A172 (cell line): ENCODE data around the gene SCNN1B. TPM values are rescaled to one million over a fixed set of nuclear protein-coding genes. Genes with fewer than 3 reads are reported as not detected.

ENCODE experiments used
- DNase-seq: peaks from one replicate; pipeline ENCODE4 v3.0.0-alpha.2; 2015; ENCODE audit warnings: low spot score
- total RNA-seq: library from RNA; depleted of rRNA; stranded (reverse); fragments of >200 nt; shearing (Covaris generic); gene quantifications from 2 replicates; pipeline ENCODE4 v1.2.3, GENCODE V29; 2014

SCNN1B gene
- total RNA-seq, 1 experiment from 2014 or later: not detected

DNA sequence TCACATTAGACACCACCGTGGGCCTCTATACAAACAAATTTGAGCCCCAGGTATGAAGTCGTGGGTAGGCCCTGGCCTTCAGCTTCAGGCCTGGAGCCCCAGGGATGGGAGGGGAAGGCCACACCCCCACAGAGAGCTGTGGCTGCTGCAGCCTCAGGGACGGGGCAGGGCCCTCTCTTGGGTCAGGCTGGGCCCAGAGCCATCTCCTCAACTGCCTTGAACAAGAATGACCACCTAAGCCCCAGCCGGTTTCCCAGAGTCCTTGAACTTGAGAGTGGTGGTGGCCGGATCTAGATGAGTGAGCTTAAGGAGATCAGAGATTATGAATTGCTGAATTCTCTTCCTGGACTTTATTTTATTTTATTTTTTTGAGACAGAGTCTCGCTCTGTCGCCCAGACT is 18.6 kb downstream of the SCNN1B start:
- DNase-seq: no peak

DNA sequence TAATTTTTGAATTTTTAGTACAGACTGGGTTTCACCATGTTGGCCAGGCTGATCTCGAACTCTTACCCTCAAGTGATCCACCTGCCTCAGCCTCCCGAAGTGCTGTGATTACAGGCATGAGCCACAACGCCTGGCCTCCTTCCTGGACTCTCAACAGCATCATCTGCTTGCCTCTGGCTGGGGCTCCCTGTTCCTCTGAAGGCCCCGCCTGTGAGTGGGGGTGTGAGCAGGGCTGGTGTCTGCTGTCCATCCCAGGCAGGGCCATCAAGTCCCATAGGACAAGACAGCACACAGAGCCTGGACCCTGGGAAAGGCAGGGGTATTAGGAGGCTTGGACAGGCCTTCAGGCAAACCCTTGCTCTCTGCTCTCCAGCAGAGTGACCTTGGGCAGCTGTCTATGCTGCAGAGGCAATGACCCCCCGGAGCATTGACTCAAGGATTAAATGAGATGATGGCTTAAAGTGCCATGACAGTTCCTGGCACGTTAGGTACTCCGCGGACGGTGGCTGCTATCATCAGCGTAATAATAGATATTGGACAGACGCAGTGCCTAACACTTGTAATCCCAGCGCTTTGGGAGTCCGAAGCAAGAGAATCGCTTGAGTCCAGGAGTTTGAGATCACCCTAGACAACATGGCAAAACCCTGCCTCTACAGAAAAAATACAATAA is 19.2 kb downstream of the SCNN1B start:
- DNase-seq: no peak

- no peak for DNase-seq
These were observed 21.3 kb downstream of the SCNN1B start for GRCh38 chr16:23323224-23324030.

GRCh38 chr16:23324727-23325126 is 22.6 kb downstream of the SCNN1B start:
- peak; percentile 33 for DNase-seq

DNA sequence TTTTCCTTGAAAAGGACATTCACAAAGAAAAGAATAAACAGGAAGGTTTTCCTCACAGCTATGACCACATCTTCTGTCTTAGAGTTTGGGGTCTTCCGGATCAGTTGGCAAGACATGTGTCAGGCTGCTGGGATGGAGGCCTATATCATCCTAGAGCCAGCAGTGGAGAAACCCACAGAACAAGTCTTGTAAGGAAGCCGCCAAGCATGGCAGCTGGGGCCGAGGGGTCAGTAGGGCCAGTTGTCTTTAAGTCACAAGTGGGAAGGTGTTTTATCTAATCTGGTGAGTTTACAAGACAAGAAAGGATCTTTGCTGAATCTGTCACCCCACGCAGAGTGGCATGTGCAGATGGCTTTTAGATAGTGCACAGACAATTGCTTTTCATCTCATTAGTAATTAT is 25.7 kb downstream of the SCNN1B start:
- DNase-seq: no peak

- DNase-seq: no peak
These were observed 28.1 kb downstream of the SCNN1B start for GRCh38 chr16:23330161-23330560.

- peak; percentile 86 for DNase-seq
These were observed 28.6 kb downstream of the SCNN1B start for GRCh38 chr16:23330583-23331249.

DNA sequence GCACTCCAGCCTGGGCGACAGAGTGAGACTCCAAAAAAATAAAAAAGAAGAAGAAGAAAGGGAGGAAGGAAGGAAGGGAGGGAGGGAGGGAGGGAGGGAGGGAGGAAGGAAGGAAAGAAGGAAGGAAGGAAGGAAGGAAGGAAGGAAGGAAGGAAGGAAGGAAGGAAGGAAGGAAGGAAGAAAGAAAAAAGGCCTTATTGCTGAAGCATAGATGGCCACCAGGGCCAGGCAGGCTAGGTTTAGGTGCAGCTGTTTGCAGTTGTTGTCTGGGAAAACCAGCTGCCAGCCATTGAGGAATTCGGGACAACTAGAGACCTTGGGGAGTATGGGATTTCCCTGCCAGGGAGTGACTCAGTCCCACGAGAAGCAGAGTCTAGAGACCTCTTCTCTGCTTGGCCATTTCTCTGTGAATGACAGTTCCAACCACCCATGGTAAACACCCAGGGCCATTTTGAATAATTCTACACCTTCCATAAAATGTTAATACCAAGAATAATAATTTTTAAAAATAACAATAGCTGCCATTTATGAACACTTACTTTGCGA is 31.0 kb downstream of the SCNN1B start:
- DNase-seq: peak; percentile 52

DNA sequence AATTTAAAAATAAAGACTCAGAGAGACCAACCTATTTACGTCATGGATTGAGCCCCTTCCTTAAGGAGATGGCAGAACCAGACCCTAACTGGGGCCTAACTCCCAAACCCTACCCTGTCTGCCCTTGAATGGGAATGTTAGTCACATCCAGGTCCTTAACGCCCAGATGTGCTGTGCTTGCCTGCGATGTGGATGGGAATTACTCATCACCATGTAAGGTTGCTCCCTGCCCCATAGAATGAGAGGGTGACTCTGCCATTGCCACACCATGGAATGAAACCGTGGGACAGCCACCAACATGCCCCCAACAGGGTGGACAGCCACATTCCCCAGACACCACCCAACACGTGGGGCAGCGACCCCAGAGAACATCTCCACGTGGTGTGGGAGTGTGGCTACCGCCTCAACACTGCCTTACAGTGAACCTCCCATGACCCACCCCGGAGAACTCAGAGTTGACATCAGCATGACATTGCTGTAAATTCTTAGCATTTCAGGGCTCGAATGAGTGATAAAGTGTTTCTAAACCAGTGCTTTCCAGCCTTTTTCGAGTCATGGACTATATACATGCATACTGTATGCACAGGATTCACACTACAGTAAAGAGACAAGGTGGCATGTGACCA is 31.8 kb downstream of the SCNN1B start:
- no peak for DNase-seq

GRCh38 chr16:23334457-23334853 is 32.4 kb downstream of the SCNN1B start:
- no peak for DNase-seq

DNA sequence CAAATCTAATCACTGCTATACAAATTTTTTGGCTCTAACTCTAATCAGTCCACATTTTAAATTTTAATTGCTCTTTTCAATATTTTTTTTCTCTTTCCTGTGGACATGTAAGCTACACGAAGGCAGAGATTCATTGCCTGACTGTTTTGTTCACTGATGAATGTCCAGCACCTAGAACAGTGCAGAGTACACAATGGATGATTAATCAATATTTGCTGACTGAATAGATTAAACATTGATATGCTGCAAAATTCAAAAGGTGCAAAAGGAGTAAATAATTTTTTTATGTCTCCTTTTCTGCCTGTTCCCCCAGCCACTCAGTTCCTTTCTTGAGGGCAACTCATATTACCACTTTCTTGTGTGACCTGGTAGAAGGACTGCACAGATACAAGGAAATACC is 32.8 kb downstream of the SCNN1B start:
- no peak for DNase-seq

GRCh38 chr16:23337836-23338550 is 35.9 kb downstream of the SCNN1B start:
- DNase-seq: no peak

GRCh38 chr16:23339787-23340186 is 37.7 kb downstream of the SCNN1B start:
- no peak for DNase-seq

DNA sequence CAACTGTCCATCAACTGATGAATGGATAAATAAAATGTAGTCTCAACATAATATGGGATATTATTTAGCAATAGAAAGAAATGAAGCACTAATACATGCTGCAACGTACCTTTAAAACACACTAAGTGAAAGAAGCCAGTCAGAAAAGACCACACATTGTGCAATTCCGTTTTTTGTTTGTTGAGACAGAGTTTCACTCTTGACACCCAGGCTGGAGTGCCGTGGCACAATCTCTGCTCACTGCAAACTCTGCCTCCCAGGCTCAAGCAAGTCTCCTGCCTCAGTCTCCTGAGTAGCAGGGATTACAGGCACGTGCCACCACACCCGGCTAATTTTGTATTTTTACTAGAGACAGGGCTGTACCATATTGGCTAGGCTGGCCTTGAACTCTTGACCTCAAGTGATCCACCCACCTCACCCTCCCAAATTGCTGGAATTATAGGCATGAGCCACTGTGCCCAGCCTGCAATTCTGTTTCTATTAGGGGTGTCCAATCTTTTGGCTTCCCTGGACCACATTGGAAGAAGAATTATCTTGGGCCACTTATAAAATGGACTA is 40.1 kb downstream of the SCNN1B start:
- no peak for DNase-seq

DNA sequence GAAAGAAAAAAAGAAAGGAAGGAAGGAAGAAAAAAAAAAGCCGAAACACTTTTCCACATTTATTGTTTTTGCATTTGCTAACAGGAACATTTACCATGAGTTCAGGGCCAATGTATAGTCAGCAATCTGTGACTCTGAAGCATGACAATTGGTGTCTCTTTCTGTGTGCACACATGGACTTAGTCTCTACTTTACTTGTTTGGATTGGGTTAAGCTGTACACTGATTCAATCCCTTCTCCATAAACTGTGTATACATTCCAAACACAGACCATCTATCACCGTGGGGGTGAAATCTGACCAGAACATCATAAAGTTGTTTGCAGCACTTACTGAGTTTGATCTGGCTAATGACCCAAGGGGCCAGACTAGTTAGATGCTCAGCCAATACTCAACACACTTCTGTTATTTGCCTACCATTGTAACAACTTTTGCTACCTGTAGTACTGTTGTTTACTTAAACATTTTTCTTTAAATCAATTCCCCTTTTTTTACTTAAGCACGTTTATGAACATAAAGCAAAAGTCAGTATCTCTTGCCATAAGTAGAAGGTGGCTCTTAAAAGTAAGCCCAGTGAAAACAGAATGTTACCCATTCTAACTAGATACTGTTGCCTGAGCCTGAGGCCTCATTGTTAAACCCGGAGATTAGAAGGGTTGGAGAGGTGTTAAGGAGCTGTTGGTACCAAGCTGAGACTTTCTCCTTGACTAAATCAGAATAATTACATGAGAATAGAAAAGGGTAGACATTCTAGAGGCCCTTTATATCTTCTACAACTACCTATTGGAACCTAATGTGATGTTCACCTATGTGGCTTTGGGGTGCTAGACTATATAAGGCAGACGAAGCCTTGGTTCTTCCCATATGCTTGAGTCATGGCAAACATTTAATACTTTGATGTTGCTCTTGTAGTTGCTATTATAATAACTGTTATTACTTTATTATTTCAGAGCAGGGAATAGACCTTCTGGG is 41.8 kb downstream of the SCNN1B start:
- no peak for DNase-seq

DNA sequence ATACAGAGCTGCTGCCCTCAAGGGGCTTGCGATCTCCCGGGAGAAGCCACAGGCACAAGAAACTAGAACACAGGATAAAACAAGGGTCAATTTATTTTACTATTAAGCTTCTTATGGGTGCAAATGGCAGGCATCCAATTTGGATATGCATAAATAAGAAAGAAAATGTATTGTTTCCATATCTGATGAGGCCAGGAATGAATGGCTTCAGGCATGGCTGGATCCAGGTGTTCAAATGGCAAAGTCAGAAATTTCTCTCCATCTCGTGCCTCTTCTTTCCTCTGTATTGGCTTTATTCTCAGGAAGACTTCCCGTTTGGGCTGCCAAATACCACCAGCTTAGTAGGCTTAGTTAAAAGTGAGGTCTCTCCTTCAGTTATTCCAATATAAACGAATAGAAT is 43.1 kb downstream of the SCNN1B start:
- DNase-seq: no peak

DNA sequence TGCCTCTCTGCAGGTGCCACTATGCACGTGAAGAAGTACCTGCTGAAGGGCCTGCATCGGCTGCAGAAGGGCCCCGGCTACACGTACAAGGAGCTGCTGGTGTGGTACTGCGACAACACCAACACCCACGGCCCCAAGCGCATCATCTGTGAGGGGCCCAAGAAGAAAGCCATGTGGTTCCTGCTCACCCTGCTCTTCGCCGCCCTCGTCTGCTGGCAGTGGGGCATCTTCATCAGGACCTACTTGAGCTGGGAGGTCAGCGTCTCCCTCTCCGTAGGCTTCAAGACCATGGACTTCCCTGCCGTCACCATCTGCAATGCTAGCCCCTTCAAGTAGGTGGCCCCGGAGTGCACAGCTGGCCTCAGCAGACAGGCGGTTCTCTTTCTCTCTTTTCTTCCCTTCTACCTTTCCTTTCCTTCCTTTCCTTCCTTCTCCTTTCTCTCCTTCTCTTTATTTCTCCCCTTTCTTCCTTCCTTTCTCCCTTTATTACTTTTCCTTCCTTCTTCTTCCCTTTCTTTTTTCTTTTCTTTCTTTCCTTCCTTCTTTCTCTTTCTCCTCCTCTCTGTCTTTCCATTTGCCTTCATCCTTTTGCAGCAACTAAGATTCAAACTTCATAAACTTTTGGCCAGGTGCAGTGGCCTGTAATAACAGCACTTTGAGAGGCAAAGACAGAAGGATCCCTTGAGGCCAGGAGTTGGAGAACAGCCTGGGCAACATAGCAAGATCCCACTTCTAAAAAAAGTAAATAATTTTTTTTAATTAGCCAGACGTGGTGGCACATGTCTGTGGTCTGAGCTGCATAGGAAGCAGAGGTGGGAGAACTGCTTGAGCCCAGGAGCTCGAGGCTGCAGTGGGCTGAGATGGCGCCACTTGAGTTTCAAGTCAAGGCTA is 46.7 kb downstream of the SCNN1B start:
- no peak for DNase-seq

- no peak for DNase-seq
These were observed 49.3 kb downstream of the SCNN1B start for GRCh38 chr16:23351360-23351759.

DNA sequence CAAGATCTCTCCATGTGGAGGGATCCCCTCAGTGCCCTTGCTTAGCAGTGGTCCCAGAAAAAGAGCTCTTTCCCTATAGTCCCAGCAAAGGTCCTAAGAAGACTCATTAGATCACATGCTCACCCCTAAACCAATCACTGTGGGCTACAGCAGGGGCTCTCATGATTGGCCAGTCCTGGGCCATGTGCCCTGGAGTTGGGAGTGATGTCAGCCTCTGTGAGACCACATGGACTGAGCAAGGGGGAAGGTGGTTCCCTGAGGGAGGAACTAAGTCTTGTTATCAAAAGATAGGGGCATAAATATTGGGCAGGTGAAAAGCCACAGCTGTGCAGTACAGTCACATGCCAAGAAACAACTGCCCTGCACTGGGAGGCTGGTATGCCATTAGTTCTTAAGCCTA is 51.3 kb downstream of the SCNN1B start:
- DNase-seq: no peak
